Testis (tissue), 3 donors: Measurements from ENCODE around the gene BICD2. TPM values are rescaled to one million over a fixed set of nuclear protein-coding genes. Genes with fewer than 3 reads are reported as not detected.

Source experiments
- DNase-seq: peaks from one replicate; pipeline ENCODE4 v3.0.0-alpha.2; 2019
- H3K27ac ChIP-seq, 2 donors: fragments of 200-600 bp; sonication (generic); one replicate each; pipeline ENCODE4 v1.5.1; 2019
- H3K27me3 ChIP-seq: fragments of 200-600 bp; sonication (generic); one replicate; pipeline ENCODE4 v1.5.1; 2019
- H3K36me3 ChIP-seq: fragments of 200-600 bp; sonication (generic); one replicate; pipeline ENCODE4 v1.5.1; 2017; ENCODE audit warnings: low read depth; ENCODE audit errors: missing control alignments
- H3K4me1 ChIP-seq: fragments of 200-600 bp; sonication (generic); one replicate; pipeline ENCODE4 v1.5.1; 2019
- H3K4me3 ChIP-seq, 2 donors: fragments of 200-600 bp; sonication (generic); one replicate each; pipeline ENCODE4 v1.5.1; 2017 to 2019
- H3K9me3 ChIP-seq: fragments of 200-600 bp; sonication (generic); one replicate; pipeline ENCODE4 v1.5.1; 2017
- POLR2A ChIP-seq: fragments of 450-650 bp; IDR thresholded peaks from one replicate; pipeline ENCODE4 v1.6.1; 2017; ENCODE audit warnings: antibody characterized with exemption, mild to moderate bottlenecking, moderate library complexity
- WGBS, 2 donors: methylation state at CpG; one replicate each; pipeline ENCODE4 v1.1.5; 2018; 5-methylcytosine and 5-hydroxymethylcytosine counted together
- intact Hi-C: fragments of 100-400 bp; cut with DNase I; formaldehyde crosslinking; loops from one replicate; pipeline ENCODE4 v1.15.1; 2023; ENCODE audit warnings: low total_unique reads
- polyA plus RNA-seq: library from polyadenylated mRNA; stranded (reverse); fragments of 350-450 nt; fragmentation: Illumina TruSeq; extraction: RNeasy Lipid Tissue Mini Kit (QIAGEN cat#74804); gene quantifications from one replicate; pipeline ENCODE4 v1.2.3, GENCODE V29; 2014; ENCODE audit warnings: low read depth, low replicate concordance; ENCODE audit not compliant: insufficient read depth
- total RNA-seq, 2 donors: library from RNA; depleted of rRNA; stranded (reverse); fragments of >200 nt; gene quantifications; one replicate each; pipeline ENCODE4 v1.2.3, GENCODE V29; 2016
- TF ChIP-seq, protein P1 (sequence below), 3 experiments: fragments of 450-650 bp in 2 of 3; fragments of 200-600 bp in 1 of 3; sonication (generic) in 1 of 3; IDR thresholded peaks; one replicate each; pipeline ENCODE4 v1.5.1; 2016 to 2019; ENCODE audit warnings: antibody characterized with exemption in 3 of 3, mild to moderate bottlenecking in 2 of 3, moderate library complexity in 1 of 3

The BICD2 gene
- total and polyA plus RNA-seq, 3 donors from 2014 or later: 24.0 to 55.7 (median 48.0) TPM

DNA sequence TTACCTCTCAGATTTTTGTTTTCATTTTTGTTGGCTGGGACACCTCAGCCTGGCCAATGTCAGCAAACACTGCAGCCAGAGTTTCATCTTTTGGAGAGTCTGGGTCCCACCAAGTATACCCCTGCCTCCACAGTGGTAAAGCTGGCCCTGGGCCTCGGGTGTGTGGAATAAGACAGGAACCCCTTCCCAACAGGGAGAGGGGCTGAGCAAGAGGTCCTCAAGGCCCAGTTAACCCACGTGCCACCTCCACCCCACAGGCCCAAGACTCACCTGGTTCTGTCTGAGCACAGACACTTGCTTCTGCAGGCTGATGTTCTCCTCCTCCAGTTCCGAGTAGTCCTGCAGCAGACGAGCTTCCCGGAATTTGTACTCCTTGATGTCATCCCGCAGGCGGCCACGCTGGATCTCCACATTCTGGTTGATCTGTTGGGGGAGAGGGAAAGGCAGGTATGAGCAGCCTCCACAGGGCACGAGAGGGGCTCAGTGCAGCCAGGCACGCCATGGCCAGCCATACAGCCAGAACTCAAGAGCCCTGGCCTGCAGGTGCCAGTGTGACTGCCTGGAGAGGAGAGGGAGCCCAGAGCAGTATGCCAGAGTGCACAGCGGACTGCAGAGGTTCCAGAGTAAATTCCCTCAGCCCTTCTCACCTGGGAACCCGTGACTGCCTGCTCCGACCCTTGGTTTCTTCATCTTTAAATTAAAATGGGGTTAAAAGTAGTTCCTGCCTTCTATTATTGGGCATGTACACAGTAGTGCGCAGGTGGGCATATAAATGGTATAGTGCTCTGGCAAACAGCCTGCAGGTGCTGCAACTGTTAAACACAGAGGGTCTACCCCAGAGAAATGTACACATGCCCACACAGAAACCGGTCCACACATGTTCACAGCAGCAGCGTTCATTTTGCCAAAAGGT lies 42.0 kb downstream of the BICD2 start:
- no peak for DNase-seq
- peaks cover 8% of the 10 kb centered on the region for H3K4me1 ChIP-seq
- no peak for TF ChIP-seq POLR2A
- TF ChIP-seq, protein P1, sequence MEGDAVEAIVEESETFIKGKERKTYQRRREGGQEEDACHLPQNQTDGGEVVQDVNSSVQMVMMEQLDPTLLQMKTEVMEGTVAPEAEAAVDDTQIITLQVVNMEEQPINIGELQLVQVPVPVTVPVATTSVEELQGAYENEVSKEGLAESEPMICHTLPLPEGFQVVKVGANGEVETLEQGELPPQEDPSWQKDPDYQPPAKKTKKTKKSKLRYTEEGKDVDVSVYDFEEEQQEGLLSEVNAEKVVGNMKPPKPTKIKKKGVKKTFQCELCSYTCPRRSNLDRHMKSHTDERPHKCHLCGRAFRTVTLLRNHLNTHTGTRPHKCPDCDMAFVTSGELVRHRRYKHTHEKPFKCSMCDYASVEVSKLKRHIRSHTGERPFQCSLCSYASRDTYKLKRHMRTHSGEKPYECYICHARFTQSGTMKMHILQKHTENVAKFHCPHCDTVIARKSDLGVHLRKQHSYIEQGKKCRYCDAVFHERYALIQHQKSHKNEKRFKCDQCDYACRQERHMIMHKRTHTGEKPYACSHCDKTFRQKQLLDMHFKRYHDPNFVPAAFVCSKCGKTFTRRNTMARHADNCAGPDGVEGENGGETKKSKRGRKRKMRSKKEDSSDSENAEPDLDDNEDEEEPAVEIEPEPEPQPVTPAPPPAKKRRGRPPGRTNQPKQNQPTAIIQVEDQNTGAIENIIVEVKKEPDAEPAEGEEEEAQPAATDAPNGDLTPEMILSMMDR (IDR thresholded peaks at IDR 0.05): no peak
- no peaks in the 10 kb centered on the region for H3K36me3 ChIP-seq
- WGBS, 2 donors: 91 to 92% methylated on average over 13 to 16 of the region's 16 CpGs
- H3K4me3 ChIP-seq: no peak overlapping the region
- H3K27ac ChIP-seq: no peak overlapping the region
- intact Hi-C loops: no loop called here
- H3K9me3 ChIP-seq: no peaks in the 10 kb centered on the region
- no peaks in the 10 kb centered on the region for H3K27me3 ChIP-seq

DNA sequence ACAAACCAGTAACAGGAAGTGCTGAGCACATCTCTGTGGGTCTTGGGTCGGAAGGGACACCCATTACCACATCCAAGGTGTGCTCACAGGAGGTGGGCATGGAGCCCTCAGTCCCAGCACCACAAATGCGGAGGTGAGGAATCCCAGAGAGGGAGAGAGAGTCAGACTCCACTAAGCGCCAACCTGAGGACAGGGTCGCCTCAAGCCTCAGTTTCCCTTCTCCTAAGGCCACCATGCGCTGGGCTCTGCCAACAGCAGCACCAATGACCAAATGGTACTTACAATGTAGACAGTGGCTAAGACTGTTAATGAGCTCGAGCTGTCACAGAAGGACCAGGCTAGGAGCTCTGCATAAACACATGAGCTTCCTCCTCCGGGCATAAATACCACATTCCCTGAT lies 43.1 kb downstream of the BICD2 start:
- WGBS, 2 donors: 88 to 89% methylated on average over 7 of the region's 7 CpGs
- H3K4me3 ChIP-seq: no peak overlapping the region
- H3K36me3 ChIP-seq: no peaks in the 10 kb centered on the region
- TF ChIP-seq, protein P1 (IDR thresholded peaks at IDR 0.05): no peak
- no peak for TF ChIP-seq POLR2A
- no peaks in the 10 kb centered on the region for H3K9me3 ChIP-seq
- intact Hi-C loops: no loop called here
- H3K27me3 ChIP-seq: no peaks in the 10 kb centered on the region
- H3K27ac ChIP-seq: no peak overlapping the region
- H3K4me1 ChIP-seq: no peaks in the 10 kb centered on the region
- no peak for DNase-seq

DNA sequence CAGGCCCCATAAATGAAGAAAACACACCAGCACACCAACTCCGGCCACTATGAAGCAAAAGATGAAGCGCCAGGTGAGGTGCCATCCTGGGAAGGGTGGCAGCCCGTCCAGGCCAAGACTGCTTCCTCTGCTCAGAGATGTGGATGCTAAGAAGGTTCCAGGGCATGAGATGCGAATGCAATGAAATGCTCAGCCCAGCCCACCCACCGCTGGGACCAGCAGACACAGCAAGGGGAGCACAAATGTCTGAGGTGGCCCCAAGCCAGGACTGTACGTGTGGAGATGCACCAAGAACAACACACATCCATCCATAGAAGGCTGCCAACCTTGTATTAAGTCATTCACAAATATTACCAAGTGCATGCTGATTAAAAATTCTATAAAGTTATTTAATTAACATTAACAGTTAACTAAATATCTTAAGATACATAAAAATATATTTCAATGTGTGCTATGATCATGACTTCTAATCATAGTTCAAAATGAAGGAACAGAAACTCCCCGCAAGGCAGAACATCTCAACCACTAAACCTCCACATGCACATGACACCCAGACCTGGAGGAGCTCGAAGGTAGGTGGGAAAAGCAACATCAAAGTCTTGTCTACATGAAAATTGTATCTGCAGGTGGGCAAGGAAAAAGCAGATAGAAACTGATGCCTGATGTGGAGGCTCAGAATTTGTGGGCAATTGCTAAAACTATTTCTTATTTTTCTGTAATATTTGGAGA lies 43.7 kb downstream of the BICD2 start:
- DNase-seq: no peak
- H3K36me3 ChIP-seq: no peaks in the 10 kb centered on the region
- intact Hi-C loops: no loop called here

DNA sequence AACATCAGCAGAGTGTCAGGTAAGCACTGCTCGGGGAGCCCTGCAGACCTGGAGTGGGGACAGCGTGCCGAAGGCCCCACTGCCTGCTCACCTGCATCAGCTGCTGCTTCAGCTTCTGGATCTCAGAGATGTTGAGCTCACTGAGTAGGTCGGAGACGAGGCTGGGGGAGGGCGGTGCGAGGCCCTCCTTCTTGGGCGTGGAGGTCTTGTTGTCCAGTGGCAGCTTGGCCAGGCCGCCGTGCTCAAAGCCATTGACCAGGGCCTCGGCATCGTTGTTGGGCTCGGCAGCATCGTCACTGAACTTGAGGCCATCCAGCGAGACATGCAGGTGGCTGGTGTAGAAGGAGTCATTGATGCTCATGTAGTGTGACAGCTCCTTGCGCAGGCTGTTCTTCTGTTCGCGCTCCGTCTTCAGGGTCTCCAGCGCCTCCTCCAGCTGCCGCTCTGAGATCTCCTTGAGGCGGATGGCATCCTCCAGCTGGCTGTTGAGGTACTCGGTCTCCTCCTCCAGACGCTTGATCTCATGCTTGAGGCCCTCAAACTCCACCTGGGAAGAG lies 44.3 kb downstream of the BICD2 start:
- Histone ChIP-seq H3K36me3 (no peaks in the 10 kb centered on the region), H3K27me3 (no peaks in the 10 kb centered on the region), H3K4me1 (peaks cover 10% of the 10 kb centered on the region), H3K4me3 (no peak overlapping the region), H3K27ac (no peak overlapping the region), H3K9me3 (no peaks in the 10 kb centered on the region)
- WGBS, 2 donors: 93 to 97% methylated on average over 19 to 24 of the region's 24 CpGs
- DNase-seq: no peak
- TF ChIP-seq, protein P1 (IDR thresholded peaks at IDR 0.05): no peak
- TF ChIP-seq POLR2A: no peak
- intact Hi-C loops: no loop called here

More for the DNA sequence above, 43.7 kb downstream of the BICD2 start:
- H3K4me1 ChIP-seq: peaks cover 3% of the 10 kb centered on the region
- no peaks in the 10 kb centered on the region for H3K9me3 ChIP-seq
- WGBS, 2 donors: 83 to 87% methylated on average over 8 of the region's 8 CpGs
- H3K27me3 ChIP-seq: no peaks in the 10 kb centered on the region
- no peak overlapping the region for H3K4me3 ChIP-seq
- TF ChIP-seq POLR2A: no peak
- TF ChIP-seq, protein P1 (IDR thresholded peaks at IDR 0.05): no peak
- no peak overlapping the region for H3K27ac ChIP-seq
